GM19455 (cell line): ENCODE results near the gene ADAMTS9.

Experiments used
- ATAC-seq: cut with Tn5 transposase; IDR thresholded peaks from one replicate; pipeline ENCODE4 v1.9.1; 2021; ENCODE audit not compliant: unreplicated experiment

Gene ADAMTS9

GRCh38 chr3:64686446-64686908, 1.3 kb downstream of the ADAMTS9 start:
- no peak for ATAC-seq

GRCh38 chr3:64685800-64686445, 1.9 kb downstream of the ADAMTS9 start:
- ATAC-seq, result no peak

GRCh38 chr3:64685331-64685799, 2.4 kb downstream of the ADAMTS9 start:
- no peak for ATAC-seq

- no peak for ATAC-seq
Observed at GRCh38 chr3:64684715-64685261, 3.0 kb downstream of the ADAMTS9 start.

GRCh38 chr3:64681827-64682226, 6.0 kb downstream of the ADAMTS9 start:
- no peak for ATAC-seq

- no peak for ATAC-seq
Observed at GRCh38 chr3:64681015-64681414, 6.8 kb downstream of the ADAMTS9 start.

- ATAC-seq, result no peak
Observed at GRCh38 chr3:64680334-64680733, 7.5 kb downstream of the ADAMTS9 start.

- ATAC-seq, result no peak
Observed at GRCh38 chr3:64677961-64678716, 9.7 kb downstream of the ADAMTS9 start.

GRCh38 chr3:64676831-64677230, 11.0 kb downstream of the ADAMTS9 start:
- no peak for ATAC-seq

- ATAC-seq, result no peak
Observed at GRCh38 chr3:64675687-64676247, 12.0 kb downstream of the ADAMTS9 start.

GRCh38 chr3:64674591-64675076, 13.2 kb downstream of the ADAMTS9 start:
- ATAC-seq, result no peak

- ATAC-seq, result no peak
Observed at GRCh38 chr3:64673159-64673715, 14.6 kb downstream of the ADAMTS9 start.

- ATAC-seq, result no peak
Observed at GRCh38 chr3:64668582-64669510, 19.0 kb downstream of the ADAMTS9 start.

GRCh38 chr3:64667887-64668581, 19.8 kb downstream of the ADAMTS9 start:
- no peak for ATAC-seq

- no peak for ATAC-seq
Observed at GRCh38 chr3:64667138-64667537, 20.7 kb downstream of the ADAMTS9 start.

GRCh38 chr3:64666171-64666588, 21.6 kb downstream of the ADAMTS9 start:
- no peak for ATAC-seq

- ATAC-seq, result no peak
Observed at GRCh38 chr3:64664397-64664796, 23.4 kb downstream of the ADAMTS9 start.

- no peak for ATAC-seq
Observed at GRCh38 chr3:64659617-64659978, 28.2 kb downstream of the ADAMTS9 start.

GRCh38 chr3:64658001-64658400, 29.8 kb downstream of the ADAMTS9 start:
- ATAC-seq, result no peak

GRCh38 chr3:64656544-64656943, 31.3 kb downstream of the ADAMTS9 start:
- ATAC-seq, result no peak
